ENCODE results near the gene OTOA. TPM values are rescaled to one million over a fixed set of nuclear protein-coding genes. Genes with fewer than 3 reads are reported as not detected.
A peak's percentile ranks its signal among the peaks of the same experiment; 100 is the strongest.
"Not testable (repeated sequence)": the region's sequence is repeated elsewhere in the genome, so short reads cannot be mapped to it uniquely, and the experiment has no call there.

Gene OTOA
- polyA plus RNA-seq, 1 donor from 2014 or later, result not detected

- H3K9me3 Mint-ChIP-seq, H3K4me1 Mint-ChIP-seq, H3K27me3 Mint-ChIP-seq, H3K36me3 Mint-ChIP-seq, H3K4me3 Mint-ChIP-seq: not testable (repeated sequence)
- peak overlapping the region in 1 of 3 donors; percentile 23 for H3K27ac Mint-ChIP-seq
These were observed 31.7 kb upstream of the OTOA start for GRCh38 chr16:21631951-21632575.

DNA sequence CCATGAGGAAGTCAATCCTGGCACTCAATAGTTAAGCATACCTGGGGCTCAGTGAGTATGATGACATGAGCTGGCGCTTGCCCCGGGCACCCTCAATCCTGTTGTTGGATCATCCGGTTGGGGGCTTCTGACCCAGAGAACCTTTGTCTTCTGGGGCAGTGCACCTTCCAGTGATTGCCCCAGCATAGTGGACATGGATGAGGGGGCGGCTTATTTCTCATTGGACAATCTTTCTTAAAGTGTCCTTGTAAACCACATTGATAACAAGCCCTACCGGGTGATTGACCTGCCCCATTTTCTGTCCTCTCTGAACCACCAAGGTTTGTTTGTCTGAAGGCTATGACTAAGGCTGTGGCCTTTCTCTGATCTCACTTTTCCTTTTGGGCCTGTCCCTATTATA is 29.6 kb upstream of the OTOA start:
- no peaks in the 10 kb centered on the region for H3K36me3 Mint-ChIP-seq
- no peak overlapping the region for H3K4me3 Mint-ChIP-seq
- peak overlapping the region in 1 of 3 donors; percentile 81 for H3K27ac Mint-ChIP-seq
- no peaks in the 10 kb centered on the region for H3K27me3 Mint-ChIP-seq
- H3K9me3 Mint-ChIP-seq, result no peaks in the 10 kb centered on the region
- peaks cover 2 to 6% (median 5%) of the 10 kb centered on the region in 3 donors for H3K4me1 Mint-ChIP-seq

DNA sequence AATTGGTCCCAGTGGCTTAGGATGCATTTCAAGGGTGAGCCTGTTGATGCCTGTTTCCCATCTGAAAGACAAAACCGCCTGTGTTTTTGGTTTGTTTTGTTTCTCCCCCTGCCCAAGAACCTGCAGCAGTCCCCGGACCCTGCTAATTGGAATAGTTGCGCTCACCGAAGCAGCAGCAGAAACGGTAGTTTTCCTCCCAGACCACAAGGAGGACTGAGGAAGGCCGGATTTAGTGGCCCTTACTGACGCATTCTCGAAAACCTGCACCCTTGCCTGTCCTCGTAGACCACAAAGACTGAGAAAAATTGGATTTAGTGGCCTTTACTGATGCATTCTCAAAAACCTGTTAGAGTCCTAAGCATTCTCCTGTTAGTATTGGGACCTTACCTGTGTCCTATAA is 28.1 kb upstream of the OTOA start:
- not testable (repeated sequence) for H3K4me1 Mint-ChIP-seq, H3K9me3 Mint-ChIP-seq, H3K27ac Mint-ChIP-seq

DNA sequence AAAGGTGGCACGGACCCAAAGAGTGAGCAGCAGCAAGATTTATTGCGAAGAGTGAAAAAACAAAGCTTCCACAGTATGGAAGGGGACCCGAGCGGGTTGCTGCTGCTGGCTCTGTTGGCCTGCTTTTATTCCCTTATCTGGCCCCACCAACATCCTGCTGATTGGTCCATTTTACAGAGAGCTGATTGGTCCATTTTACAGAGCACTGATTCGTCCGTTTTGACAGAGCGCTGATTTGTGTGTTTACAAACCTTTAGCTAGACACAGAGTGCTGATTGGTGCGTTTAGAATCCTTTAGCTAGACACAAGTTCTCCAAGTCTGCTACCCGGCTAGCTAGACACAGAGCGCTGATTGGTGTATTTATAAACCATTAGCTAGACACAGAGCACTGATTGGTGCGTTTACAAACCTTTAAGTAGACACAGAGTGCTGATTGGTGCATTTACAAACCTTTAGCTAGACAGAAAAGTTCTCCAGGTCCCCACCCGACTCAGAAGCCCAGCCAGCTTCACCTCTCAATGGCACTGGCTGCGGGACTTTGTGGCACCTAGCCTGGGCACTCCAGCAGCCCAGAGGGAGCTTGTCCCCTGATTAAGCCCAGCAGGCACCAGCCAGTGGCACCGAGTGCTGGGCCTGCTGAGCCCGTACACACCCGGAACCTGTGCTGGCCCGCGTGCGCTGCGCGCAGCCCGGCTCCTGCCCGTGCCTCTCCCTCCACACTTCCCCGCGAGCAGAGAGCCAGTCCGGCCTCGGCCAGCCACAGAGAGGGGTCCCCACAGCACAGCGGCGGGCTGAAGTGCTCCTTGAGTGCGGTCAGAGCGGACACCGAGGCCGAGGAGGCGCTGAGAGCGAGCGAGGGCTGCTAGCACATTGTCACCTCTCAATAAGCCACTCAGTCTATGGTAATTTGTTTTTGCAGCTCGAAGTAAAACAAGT is 26.5 kb upstream of the OTOA start:
- Mint-ChIP-seq H3K4me1 (peaks cover 6 to 11% (median 9%) of the 10 kb centered on the region in 3 donors), H3K4me3 (no peak overlapping the region), H3K9me3 (no peaks in the 10 kb centered on the region), H3K27me3 (no peaks in the 10 kb centered on the region), H3K36me3 (no peaks in the 10 kb centered on the region), H3K27ac (no peak overlapping the region)

More for the DNA sequence above, 28.1 kb upstream of the OTOA start:
- not testable (repeated sequence) for H3K4me3 Mint-ChIP-seq, H3K36me3 Mint-ChIP-seq, H3K27me3 Mint-ChIP-seq

DNA sequence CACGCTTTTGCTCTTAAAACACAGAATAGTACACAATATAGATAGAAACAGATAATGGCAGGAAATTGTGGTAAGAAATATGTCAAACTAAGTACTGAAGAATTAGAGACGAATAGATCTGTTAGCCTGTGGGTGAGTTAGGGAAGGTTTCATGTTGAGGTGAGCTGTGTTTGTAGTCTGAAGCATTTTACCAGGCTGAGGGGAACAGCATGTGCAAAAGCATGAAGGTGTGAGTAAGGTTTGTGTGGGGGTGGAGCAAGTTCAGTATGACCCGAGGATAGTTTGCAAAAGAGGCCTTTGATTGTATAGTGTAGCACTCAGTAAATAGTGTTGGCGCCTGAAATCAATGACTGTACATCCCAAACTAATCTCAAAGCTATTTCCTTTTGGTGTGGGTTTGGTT is 25.2 kb upstream of the OTOA start:
- H3K36me3 Mint-ChIP-seq, result no peaks in the 10 kb centered on the region
- peak overlapping the region in 1 of 3 donors; percentile 10 for H3K27ac Mint-ChIP-seq
- H3K4me1 Mint-ChIP-seq, result peaks cover 6 to 11% (median 9%) of the 10 kb centered on the region in 3 donors
- H3K27me3 Mint-ChIP-seq, result no peaks in the 10 kb centered on the region
- H3K4me3 Mint-ChIP-seq, result no peak overlapping the region
- no peaks in the 10 kb centered on the region for H3K9me3 Mint-ChIP-seq

GRCh38 chr16:21639493-21639892 is 24.3 kb upstream of the OTOA start:
- Mint-ChIP-seq H3K4me1 (peaks cover 15 to 20% (median 18%) of the 10 kb centered on the region in 3 donors), H3K27ac (no peak overlapping the region), H3K36me3 (no peaks in the 10 kb centered on the region), H3K9me3 (no peaks in the 10 kb centered on the region), H3K4me3 (no peak overlapping the region), H3K27me3 (no peaks in the 10 kb centered on the region)

DNA sequence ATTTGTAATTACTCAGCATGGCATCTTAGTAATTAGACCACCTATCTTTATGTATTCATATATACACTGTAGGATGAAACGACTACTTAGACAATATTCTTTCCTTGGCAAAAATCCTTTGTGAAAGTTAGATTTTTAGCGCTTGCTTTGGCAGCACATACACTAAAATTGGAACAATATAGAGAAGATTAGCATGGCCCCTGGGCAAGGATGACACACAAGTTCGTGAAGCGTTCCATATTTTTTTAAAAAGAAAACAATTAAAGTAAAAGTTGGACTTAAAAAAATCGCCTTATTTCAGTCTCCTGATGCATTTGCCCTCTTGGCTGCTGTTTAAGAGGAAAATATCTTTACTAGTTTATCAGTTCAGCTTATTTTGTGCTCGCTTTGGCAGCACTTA is 21.9 kb upstream of the OTOA start:
- Mint-ChIP-seq H3K36me3 (no peaks in the 10 kb centered on the region), H3K4me1 (peaks cover 28 to 38% (median 37%) of the 10 kb centered on the region in 3 donors), H3K27me3 (no peaks in the 10 kb centered on the region), H3K27ac (no peak overlapping the region), H3K4me3 (no peak overlapping the region), H3K9me3 (no peaks in the 10 kb centered on the region)

GRCh38 chr16:21642861-21643260 is 20.9 kb upstream of the OTOA start:
- no peak overlapping the region for H3K27ac Mint-ChIP-seq
- no peak overlapping the region for H3K4me3 Mint-ChIP-seq
- no peaks in the 10 kb centered on the region for H3K27me3 Mint-ChIP-seq
- peaks cover 36 to 46% (median 41%) of the 10 kb centered on the region in 3 donors for H3K4me1 Mint-ChIP-seq
- no peaks in the 10 kb centered on the region for H3K36me3 Mint-ChIP-seq
- no peaks in the 10 kb centered on the region for H3K9me3 Mint-ChIP-seq

GRCh38 chr16:21643785-21644184 is 20.0 kb upstream of the OTOA start:
- Mint-ChIP-seq H3K27me3 (no peaks in the 10 kb centered on the region), H3K4me3 (peak overlapping the region in 3 of 4 donors; percentile 80 to 93 (median 89)), H3K27ac (peak overlapping the region in 2 of 3 donors; percentile 87 to 99), H3K36me3 (no peaks in the 10 kb centered on the region), H3K9me3 (no peaks in the 10 kb centered on the region), H3K4me1 (peaks cover 41 to 51% (median 42%) of the 10 kb centered on the region in 3 donors)

DNA sequence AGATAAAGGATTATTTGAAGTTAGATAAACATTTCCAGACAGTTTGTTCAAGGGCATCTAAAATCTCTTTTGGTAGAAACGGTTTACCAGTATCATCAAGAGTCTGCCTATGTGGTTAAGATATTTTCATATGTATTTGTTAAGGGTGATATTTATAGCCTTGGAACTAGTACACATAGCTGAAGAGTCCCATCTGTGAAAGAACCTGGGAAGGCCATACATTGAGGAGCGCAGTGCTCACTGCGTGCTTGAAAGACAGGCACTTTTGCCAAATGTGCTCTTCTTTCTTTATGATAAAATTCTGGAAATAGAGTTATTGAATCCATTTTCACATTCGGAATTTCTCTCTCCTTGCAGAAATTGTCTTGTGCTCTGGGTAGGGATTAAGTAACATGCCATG is 19.1 kb upstream of the OTOA start:
- H3K4me3 Mint-ChIP-seq, result peak overlapping the region; percentile 79 to 93 (median 84)
- H3K36me3 Mint-ChIP-seq, result no peaks in the 10 kb centered on the region
- H3K9me3 Mint-ChIP-seq, result no peaks in the 10 kb centered on the region
- H3K4me1 Mint-ChIP-seq, result peaks cover 41 to 55% (median 42%) of the 10 kb centered on the region in 3 donors
- peak overlapping the region; percentile 87 to 99 (median 94) for H3K27ac Mint-ChIP-seq
- no peaks in the 10 kb centered on the region for H3K27me3 Mint-ChIP-seq

GRCh38 chr16:21645261-21645721 is 18.5 kb upstream of the OTOA start:
- Mint-ChIP-seq H3K27ac (peak overlapping the region; percentile 87 to 99 (median 94)), H3K4me3 (peak overlapping the region; percentile 79 to 93 (median 84)), H3K9me3 (no peaks in the 10 kb centered on the region), H3K36me3 (no peaks in the 10 kb centered on the region), H3K27me3 (no peaks in the 10 kb centered on the region), H3K4me1 (peaks cover 42 to 55% (median 42%) of the 10 kb centered on the region in 3 donors)

- Mint-ChIP-seq H3K36me3 (no peaks in the 10 kb centered on the region), H3K9me3 (no peaks in the 10 kb centered on the region), H3K4me1 (peaks cover 37 to 53% (median 42%) of the 10 kb centered on the region in 3 donors), H3K27me3 (no peaks in the 10 kb centered on the region), H3K27ac (peak overlapping the region; percentile 87 to 99 (median 94)), H3K4me3 (peak overlapping the region in 3 of 4 donors; percentile 3 to 80 (median 39))
These were observed 17.7 kb upstream of the OTOA start for GRCh38 chr16:21646091-21646490.

- no peaks in the 10 kb centered on the region for H3K27me3 Mint-ChIP-seq
- H3K4me1 Mint-ChIP-seq, result peaks cover 37 to 56% (median 44%) of the 10 kb centered on the region in 3 donors
- H3K27ac Mint-ChIP-seq, result peak overlapping the region; percentile 87 to 99 (median 94)
- peak overlapping the region; percentile 44 to 80 (median 80) for H3K4me3 Mint-ChIP-seq
- H3K9me3 Mint-ChIP-seq, result no peaks in the 10 kb centered on the region
- no peaks in the 10 kb centered on the region for H3K36me3 Mint-ChIP-seq
These were observed 16.8 kb upstream of the OTOA start for GRCh38 chr16:21646721-21647561.

- Mint-ChIP-seq H3K27ac (peak overlapping the region; percentile 87 to 99 (median 94)), H3K4me1 (peaks cover 41 to 60% (median 44%) of the 10 kb centered on the region in 3 donors), H3K4me3 (peak overlapping the region in 3 of 4 donors; percentile 78 to 80 (median 79)), H3K9me3 (no peaks in the 10 kb centered on the region), H3K36me3 (no peaks in the 10 kb centered on the region), H3K27me3 (no peaks in the 10 kb centered on the region)
These were observed 16.1 kb upstream of the OTOA start for GRCh38 chr16:21647562-21648164.
